Measurements from ENCODE around the gene RLIM.

RLIM gene

DNA sequence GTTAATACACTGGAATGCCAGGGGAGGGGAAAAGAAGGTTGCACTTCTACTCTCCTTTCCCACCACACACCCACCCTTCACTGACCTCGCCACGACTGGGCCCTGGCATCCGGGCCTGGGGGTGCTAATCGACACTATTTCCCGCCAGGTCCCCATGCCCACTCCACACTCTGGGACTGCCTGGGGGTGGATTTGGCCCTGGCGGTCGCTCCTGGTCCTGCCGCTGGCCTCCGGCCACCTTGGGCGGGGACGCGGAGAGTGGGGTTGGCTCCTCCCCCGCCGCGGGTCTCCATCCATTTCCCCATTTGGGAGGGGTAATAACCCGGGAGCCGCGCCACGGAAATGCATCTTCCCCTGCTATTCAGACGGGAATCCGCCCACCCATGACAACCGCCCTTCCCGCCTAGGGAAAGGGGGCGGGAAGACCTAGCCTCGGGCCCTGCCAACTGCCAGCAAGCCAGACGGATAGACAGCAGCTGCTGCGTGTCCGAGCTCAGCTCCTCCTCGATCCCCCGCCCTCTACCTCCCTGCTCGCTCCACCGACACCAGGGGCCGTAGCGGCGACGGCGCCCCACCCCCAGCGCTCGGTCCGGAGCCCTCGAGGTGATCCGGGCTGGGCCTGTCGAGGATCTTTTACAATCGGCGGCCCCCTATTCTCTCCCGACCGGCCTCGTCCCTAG lies 78.1 kb downstream of the RLIM start:
- peak; percentile 82 for DNase-seq

DNA sequence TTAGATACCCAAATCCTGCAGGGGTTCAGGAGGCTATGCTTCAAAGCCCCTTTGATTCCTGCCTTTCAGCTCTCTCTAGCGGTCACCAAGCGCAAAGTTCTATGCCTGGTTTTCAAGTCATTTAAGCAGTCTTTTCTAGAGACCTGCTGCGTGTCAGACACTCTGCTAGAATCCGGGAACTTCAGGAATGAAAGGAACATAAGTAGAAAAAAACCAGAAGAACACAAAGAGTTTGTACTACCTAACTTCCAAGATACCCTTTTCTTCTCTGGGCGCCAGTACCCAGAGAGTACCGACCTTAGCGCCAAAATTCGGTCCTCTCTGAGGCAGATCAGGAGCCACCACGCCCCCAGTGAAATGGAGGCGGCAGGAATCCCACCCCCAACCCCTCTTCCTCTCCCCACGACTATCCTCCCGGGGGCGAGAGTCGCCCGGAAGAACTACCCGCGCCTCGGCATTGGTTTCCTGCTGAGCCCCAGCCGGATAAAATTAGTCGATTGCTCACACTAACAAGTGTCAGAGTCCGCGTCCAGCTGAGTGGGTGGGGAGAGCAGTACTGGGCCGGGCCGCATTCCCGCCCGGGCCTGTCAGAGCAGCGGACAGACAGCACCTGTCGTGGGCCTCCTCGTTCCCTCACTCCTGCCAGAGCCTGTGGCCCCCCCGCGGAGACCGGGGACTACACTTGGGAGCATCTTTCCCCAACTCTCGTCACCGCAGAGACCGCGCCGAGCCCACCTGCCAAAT lies 78.8 kb downstream of the RLIM start:
- DNase-seq: peak; percentile 75
